Ishikawa (cell line): ENCODE data around the gene PPP1CA.
A peak's percentile ranks its signal among the peaks of the same experiment; 100 is the strongest.

Experiments
- CREB1 ChIP-seq: IDR thresholded peaks from 2 replicates; pipeline ENCODE4 v1.6.1; 2012; ENCODE audit warnings: low read depth
- EP300 ChIP-seq: IDR thresholded peaks from 2 replicates; pipeline ENCODE4 v1.6.1; 2012; ENCODE audit warnings: borderline replicate concordance
- MAX ChIP-seq: IDR thresholded peaks from 2 replicates; pipeline ENCODE4 v1.6.1; 2012
- NFIC ChIP-seq: IDR thresholded peaks from 2 replicates; pipeline ENCODE4 v1.6.1; 2012
- RAD21 ChIP-seq: IDR thresholded peaks from 2 replicates; pipeline ENCODE4 v1.6.1; 2012; ENCODE audit warnings: low read depth
- YY1 ChIP-seq: IDR thresholded peaks from 2 replicates; pipeline ENCODE4 v1.6.1; 2012; ENCODE audit warnings: low read depth
- TF ChIP-seq, protein P1 (sequence below): IDR thresholded peaks from 2 replicates; pipeline ENCODE4 v1.6.1; 2012; ENCODE audit warnings: low read depth, mild to moderate bottlenecking

- TF ChIP-seq, protein P1, sequence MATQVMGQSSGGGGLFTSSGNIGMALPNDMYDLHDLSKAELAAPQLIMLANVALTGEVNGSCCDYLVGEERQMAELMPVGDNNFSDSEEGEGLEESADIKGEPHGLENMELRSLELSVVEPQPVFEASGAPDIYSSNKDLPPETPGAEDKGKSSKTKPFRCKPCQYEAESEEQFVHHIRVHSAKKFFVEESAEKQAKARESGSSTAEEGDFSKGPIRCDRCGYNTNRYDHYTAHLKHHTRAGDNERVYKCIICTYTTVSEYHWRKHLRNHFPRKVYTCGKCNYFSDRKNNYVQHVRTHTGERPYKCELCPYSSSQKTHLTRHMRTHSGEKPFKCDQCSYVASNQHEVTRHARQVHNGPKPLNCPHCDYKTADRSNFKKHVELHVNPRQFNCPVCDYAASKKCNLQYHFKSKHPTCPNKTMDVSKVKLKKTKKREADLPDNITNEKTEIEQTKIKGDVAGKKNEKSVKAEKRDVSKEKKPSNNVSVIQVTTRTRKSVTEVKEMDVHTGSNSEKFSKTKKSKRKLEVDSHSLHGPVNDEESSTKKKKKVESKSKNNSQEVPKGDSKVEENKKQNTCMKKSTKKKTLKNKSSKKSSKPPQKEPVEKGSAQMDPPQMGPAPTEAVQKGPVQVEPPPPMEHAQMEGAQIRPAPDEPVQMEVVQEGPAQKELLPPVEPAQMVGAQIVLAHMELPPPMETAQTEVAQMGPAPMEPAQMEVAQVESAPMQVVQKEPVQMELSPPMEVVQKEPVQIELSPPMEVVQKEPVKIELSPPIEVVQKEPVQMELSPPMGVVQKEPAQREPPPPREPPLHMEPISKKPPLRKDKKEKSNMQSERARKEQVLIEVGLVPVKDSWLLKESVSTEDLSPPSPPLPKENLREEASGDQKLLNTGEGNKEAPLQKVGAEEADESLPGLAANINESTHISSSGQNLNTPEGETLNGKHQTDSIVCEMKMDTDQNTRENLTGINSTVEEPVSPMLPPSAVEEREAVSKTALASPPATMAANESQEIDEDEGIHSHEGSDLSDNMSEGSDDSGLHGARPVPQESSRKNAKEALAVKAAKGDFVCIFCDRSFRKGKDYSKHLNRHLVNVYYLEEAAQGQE: no peak
- TF ChIP-seq CREB1 (no peak), RAD21 (no peak), MAX (no peak), YY1 (no peak), NFIC (peak; percentile 44), EP300 (no peak)
Observed at GRCh38 chr11:67384851-67385366, 16.7 kb downstream of the PPP1CA start.
